Uterus (tissue), 4 donors: Measurements from ENCODE around the gene MICAL3. TPM values are rescaled to one million over a fixed set of nuclear protein-coding genes. Genes with fewer than 3 reads are reported as not detected.

Experiments used
- DNase-seq, 2 donors: peaks; one replicate each; pipeline ENCODE4 v3.0.0-alpha.2; 2019 to 2020
- H3K27ac ChIP-seq, 2 donors: fragments of 200-600 bp; sonication (generic); 1 replicate in 1 of 2; 2 replicates in 1 of 2; pipeline ENCODE4 v1.5.1; 2016 to 2018
- H3K27me3 ChIP-seq, 2 donors: fragments of 200-600 bp; sonication (generic); one replicate each; pipeline ENCODE4 v1.5.1; 2018 to 2019; ENCODE audit warnings: control low read depth in 1 of 2
- H3K36me3 ChIP-seq, 2 donors: fragments of 200-600 bp; sonication (generic); one replicate each; pipeline ENCODE4 v1.5.1; 2019; ENCODE audit warnings: control low read depth in 1 of 2
- H3K4me1 ChIP-seq, 2 donors: fragments of 200-600 bp; sonication (generic); one replicate each; pipeline ENCODE4 v1.5.1; 2018 to 2019; ENCODE audit warnings: control low read depth in 1 of 2
- H3K4me3 ChIP-seq, 2 donors: fragments of 200-600 bp; sonication (generic); 1 replicate in 1 of 2; 2 replicates in 1 of 2; pipeline ENCODE4 v1.5.1; 2018 to 2019; ENCODE audit warnings: mild to moderate bottlenecking in 1 of 2
- H3K9me3 ChIP-seq, 2 donors: fragments of 200-600 bp; sonication (generic); one replicate each; pipeline ENCODE4 v1.5.1; 2019; ENCODE audit warnings: control low read depth in 1 of 2
- POLR2A ChIP-seq, 2 donors: fragments of 450-650 bp; IDR thresholded peaks; one replicate each; pipeline ENCODE4 v1.6.1; 2016; ENCODE audit warnings: antibody characterized with exemption in 2 of 2, mild to moderate bottlenecking in 1 of 2, moderate library complexity in 1 of 2
- intact Hi-C: fragments of 100-400 bp; cut with DNase I; formaldehyde crosslinking; loops from one replicate; pipeline ENCODE4 v1.15.1; 2023; ENCODE audit warnings: low total_unique reads
- total RNA-seq, 4 donors: library from RNA; depleted of rRNA in 3 of 4; stranded (reverse); fragments of >200 nt in 3 of 4; gene quantifications; one replicate each; pipeline versions ENCODE4 v1.1.0 to v1.2.4, GENCODE V29; 2014 to 2023
- TF ChIP-seq, protein P1 (sequence below), 4 experiments: fragments of 200-600 bp in 2 of 4; fragments of 450-650 bp in 2 of 4; sonication (generic) in 2 of 4; IDR thresholded peaks; one replicate each; pipeline ENCODE4 v1.5.1; 2016 to 2019; ENCODE audit warnings: antibody characterized with exemption in 4 of 4, mild to moderate bottlenecking in 2 of 4, moderate library complexity in 1 of 4
- donor health status: DM: yes; HTN: yes; CAD: no.

Gene MICAL3
- total RNA-seq, 4 donors from 2014 or later = 13.5 to 167 (median 47.2) TPM

DNA sequence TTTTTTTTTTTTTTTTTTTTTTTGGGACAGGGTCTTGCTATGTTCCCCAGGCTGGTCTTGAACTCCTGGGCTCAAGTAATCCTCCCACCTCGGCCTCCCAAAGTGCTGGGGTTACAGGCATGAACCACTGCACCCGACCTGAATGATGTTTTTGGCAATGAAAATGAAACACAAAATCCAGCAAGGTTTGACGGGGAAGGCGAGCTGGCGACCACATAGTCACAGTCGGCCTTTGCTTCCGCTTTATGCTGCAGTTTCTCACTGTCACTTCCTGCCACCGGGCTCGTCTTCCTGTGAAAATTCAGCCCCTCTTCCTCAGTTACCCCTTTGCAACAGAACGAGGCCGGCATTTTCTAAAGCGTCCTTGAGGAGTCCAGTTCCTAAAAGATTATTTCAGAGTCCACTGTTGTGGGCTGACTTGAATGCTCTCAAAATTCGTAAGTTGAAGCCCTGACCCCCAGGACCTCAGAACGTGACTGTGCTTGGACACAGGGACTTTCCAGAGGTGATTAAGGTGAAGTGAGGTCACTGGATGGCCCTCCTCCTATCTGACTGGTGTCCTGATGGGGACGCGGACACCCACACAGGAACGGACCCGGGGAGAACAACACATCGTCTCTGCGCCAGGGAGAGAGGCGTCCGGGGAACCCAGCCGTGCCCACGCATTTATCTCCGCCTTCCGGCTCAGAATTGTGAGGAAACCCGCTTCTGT, 247.2 kb downstream of the MICAL3 start:
- no peak overlapping the region for H3K4me3 ChIP-seq
- intact Hi-C loops = no loop called here
- no peaks in the 10 kb centered on the region for H3K4me1 ChIP-seq
- no peaks in the 10 kb centered on the region for H3K9me3 ChIP-seq
- DNase-seq = no peak
- no peaks in the 10 kb centered on the region for H3K36me3 ChIP-seq
- no peak overlapping the region for H3K27ac ChIP-seq
- no peak for TF ChIP-seq POLR2A (IDR thresholded peaks at IDR 0.05)
- TF ChIP-seq, protein P1, sequence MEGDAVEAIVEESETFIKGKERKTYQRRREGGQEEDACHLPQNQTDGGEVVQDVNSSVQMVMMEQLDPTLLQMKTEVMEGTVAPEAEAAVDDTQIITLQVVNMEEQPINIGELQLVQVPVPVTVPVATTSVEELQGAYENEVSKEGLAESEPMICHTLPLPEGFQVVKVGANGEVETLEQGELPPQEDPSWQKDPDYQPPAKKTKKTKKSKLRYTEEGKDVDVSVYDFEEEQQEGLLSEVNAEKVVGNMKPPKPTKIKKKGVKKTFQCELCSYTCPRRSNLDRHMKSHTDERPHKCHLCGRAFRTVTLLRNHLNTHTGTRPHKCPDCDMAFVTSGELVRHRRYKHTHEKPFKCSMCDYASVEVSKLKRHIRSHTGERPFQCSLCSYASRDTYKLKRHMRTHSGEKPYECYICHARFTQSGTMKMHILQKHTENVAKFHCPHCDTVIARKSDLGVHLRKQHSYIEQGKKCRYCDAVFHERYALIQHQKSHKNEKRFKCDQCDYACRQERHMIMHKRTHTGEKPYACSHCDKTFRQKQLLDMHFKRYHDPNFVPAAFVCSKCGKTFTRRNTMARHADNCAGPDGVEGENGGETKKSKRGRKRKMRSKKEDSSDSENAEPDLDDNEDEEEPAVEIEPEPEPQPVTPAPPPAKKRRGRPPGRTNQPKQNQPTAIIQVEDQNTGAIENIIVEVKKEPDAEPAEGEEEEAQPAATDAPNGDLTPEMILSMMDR (IDR thresholded peaks at IDR 0.05) = no peak
- H3K27me3 ChIP-seq = no peaks in the 10 kb centered on the region

DNA sequence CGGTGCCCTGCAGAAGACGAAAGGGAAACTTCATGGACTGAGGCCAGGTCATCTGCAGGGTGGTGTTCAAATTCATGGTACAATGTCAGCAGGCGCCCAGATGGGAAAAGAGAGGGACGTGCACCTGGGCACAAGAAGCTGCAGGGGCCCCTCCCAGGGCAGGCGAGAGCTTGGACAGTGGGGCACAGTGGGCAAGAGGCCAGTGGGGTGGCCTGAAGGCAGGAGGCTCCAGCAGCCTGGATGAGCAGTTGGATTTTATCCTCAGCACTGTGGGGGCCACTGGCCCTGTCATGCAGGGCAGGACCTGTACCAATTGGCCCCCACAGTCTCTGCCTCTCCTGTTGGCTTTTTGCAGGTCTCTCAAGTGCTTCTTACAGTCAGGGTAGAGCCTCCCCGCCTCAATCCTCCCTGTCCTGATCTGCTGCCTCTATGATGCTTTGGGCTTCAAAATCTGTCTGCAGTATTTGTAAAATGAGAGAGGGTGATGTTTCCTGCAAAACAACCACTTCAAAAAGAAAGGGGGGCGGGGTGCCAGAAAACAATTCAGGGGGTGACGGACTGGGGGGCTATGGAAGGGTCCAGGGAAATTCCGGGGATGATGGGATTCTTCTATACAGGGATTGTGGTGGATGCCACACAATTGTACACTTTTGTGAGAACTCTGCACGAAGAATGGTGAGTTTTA, 248.4 kb downstream of the MICAL3 start:
- intact Hi-C loops = no loop called here
- H3K9me3 ChIP-seq = no peaks in the 10 kb centered on the region
- no peak overlapping the region for H3K4me3 ChIP-seq
- H3K27me3 ChIP-seq = no peaks in the 10 kb centered on the region
- H3K27ac ChIP-seq = no peak overlapping the region
- H3K4me1 ChIP-seq = no peaks in the 10 kb centered on the region
- no peak for TF ChIP-seq POLR2A (IDR thresholded peaks at IDR 0.05)
- TF ChIP-seq, protein P1 (IDR thresholded peaks at IDR 0.05) = no peak
- H3K36me3 ChIP-seq = no peaks in the 10 kb centered on the region
- no peak for DNase-seq

DNA sequence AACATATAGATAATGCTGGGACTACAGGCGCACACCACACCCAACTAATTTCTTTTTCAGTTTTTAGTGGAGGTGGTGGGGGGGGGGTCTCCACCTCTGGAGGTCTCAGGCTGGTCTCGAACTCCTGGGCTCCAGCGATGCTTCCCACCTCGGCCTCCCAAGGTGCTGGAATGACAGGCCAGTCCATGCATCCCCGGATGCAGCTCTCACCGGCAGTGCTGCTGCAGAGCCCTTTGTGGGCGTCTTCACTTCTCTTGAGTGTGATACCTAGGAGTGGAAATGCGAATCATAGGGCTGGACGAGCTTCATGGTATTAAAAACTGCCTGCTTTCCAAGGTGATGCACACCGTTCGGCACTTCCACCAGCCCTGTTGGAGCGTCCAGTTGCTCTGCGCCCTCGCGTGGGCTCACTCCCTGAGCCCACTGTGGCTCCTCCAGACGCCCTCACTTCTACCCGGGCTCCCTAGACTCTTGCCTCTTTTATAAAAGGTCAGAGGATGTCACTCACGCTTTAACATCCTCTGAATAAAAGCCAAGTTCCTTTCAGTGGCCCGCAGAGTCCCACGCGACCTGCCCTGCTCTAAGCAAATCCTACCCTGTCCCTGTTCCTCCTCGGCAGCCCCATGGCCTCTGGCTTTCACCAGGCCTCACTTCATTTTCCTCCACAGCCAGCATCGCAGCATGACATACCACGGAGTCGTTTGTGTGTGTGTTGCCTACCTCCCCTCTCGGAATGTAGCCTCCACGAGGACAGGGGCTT, 249.3 kb downstream of the MICAL3 start:
- no peak for TF ChIP-seq POLR2A (IDR thresholded peaks at IDR 0.05)
- TF ChIP-seq, protein P1 (IDR thresholded peaks at IDR 0.05) = no peak
- no peak for DNase-seq
- no peaks in the 10 kb centered on the region for H3K9me3 ChIP-seq
- no peaks in the 10 kb centered on the region for H3K4me1 ChIP-seq
- no peak overlapping the region for H3K27ac ChIP-seq
- no peaks in the 10 kb centered on the region for H3K27me3 ChIP-seq
- no peak overlapping the region for H3K4me3 ChIP-seq
- intact Hi-C loops = no loop called here
- no peaks in the 10 kb centered on the region for H3K36me3 ChIP-seq

DNA sequence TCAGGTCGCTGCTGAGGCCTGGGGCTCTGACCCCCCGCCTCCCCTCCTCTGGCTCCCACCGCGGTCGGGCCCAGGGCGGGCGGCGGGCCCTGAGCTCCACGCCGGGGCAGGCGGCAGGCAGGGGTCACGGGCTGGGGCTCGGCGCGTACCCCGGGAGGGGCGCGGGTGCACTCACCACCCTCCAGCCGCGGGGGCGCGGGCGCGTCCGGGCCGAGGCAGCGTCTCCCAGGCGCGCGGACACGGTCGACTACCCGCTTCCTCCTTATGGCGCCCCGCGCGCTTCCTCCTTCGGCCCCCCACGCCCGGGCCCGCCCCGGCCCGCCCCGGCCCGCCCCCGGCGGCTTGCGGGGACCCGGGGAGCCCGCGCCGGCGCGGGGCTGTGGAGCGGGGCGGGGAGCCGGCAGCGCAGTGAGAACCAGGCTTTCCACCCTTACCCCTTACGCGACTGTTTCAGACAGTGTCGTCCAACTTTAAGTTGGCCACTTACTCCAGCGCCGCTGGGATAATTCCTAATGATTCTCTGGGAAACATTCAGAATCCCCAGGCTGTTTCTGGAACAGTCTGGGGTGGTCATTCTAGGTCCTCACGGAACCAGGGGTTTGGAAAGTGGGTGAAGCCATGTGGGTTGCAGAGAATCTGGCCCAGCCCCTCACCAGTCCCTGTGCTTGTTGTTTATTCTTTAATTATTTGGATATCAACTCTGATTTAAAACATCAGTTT, 250.0 kb downstream of the MICAL3 start, which contains the start of gene BID:
Gene BID, minus strand, starts transcription at position 264 of the 720 bp plus-strand sequence. CDS start 24,353 bp downstream, outside the sequence.
- Histone ChIP-seq H3K4me1 (no peaks in the 10 kb centered on the region), H3K9me3 (no peaks in the 10 kb centered on the region), H3K27me3 (no peaks in the 10 kb centered on the region), H3K36me3 (no peaks in the 10 kb centered on the region), H3K27ac (peak within 1 kb of the TSS in 1 of 2 donors; percentile 31), H3K4me3 (peak within 1 kb of the TSS; percentile 36 to 63)
- DNase-seq = peak in 1 of 2 donors; percentile 28
- TF ChIP-seq, protein P1 (IDR thresholded peaks at IDR 0.05) = no peak
- no peak for TF ChIP-seq POLR2A (IDR thresholded peaks at IDR 0.05)
- intact Hi-C loops = no loop called here
